ENCODE measurements around the gene HMGN4. TPM values are rescaled to one million over a fixed set of nuclear protein-coding genes. Genes with fewer than 3 reads are reported as not detected.
A peak's percentile ranks its signal among the peaks of the same experiment; 100 is the strongest.

HMGN4 gene
- total RNA-seq, 4 donors from 2014 or later: 20.1 to 58.7 (median 28.4) TPM

GRCh38 chr6:26532699-26533531 lies 5.3 kb upstream of the HMGN4 start:
- Histone ChIP-seq H3K27me3 (no peaks in the 10 kb centered on the region), H3K4me3 (peak overlapping the region; percentile 61 to 79 (median 66)), H3K4me1 (peaks cover 32 to 36% of the 10 kb centered on the region in 2 donors), H3K27ac (peak overlapping the region; percentile 68 to 85 (median 72)), H3K9me3 (no peaks in the 10 kb centered on the region), H3K36me3 (no peaks in the 10 kb centered on the region)
- in situ Hi-C loops (cut with MboI; ENCODE audit: low sequenced_read_pairs in 4 of 4) (loop anchor here in 1 of 4 donors (10.0 kb wide), 1 partner anchor 218 kb away; no protein-coding TSS in a partner anchor), intact Hi-C loops (cut with DNase I; ENCODE audit: low total_unique reads) (loop anchor here (1.0 to 10.0 kb wide), 3 partner anchors 12 to 408 kb away; a partner anchor contains a TSS)
- ATAC-seq: peak; percentile 64 to 69
- TF ChIP-seq CTCF (IDR thresholded peaks at IDR 0.05 in 4 of 5, conservative IDR thresholded peaks at IDR 0.05 in 1 of 5): no peak
- TF ChIP-seq POLR2A (IDR thresholded peaks at IDR 0.05): no peak
- peak; percentile 69 to 86 for DNase-seq

GRCh38 chr6:26533532-26533931 lies 4.6 kb upstream of the HMGN4 start:
- no peaks in the 10 kb centered on the region for H3K9me3 ChIP-seq
- no peak for ATAC-seq
- H3K36me3 ChIP-seq: no peaks in the 10 kb centered on the region
- peaks cover 32 to 36% of the 10 kb centered on the region in 2 donors for H3K4me1 ChIP-seq
- H3K4me3 ChIP-seq: peak overlapping the region; percentile 61 to 79 (median 66)
- no peak for DNase-seq
- in situ Hi-C loops (cut with MboI; ENCODE audit: low sequenced_read_pairs in 4 of 4) (loop anchor here in 1 of 4 donors (10.0 kb wide), 1 partner anchor 219 kb away; no protein-coding TSS in a partner anchor), intact Hi-C loops (cut with DNase I; ENCODE audit: low total_unique reads) (loop anchor here (10.0 kb wide), 2 partner anchors 379 to 409 kb away; a partner anchor contains a TSS)
- TF ChIP-seq CTCF (IDR thresholded peaks at IDR 0.05 in 4 of 5, conservative IDR thresholded peaks at IDR 0.05 in 1 of 5) (no peak), POLR2A (IDR thresholded peaks at IDR 0.05) (no peak)
- H3K27me3 ChIP-seq: no peaks in the 10 kb centered on the region
- H3K27ac ChIP-seq: peak overlapping the region; percentile 68 to 85 (median 72)

- intact Hi-C loops (cut with DNase I; ENCODE audit: low total_unique reads) (loop anchor here (5.0 to 10.0 kb wide), 3 partner anchors 223 to 410 kb away; a partner anchor contains a TSS), in situ Hi-C loops (cut with MboI; ENCODE audit: low sequenced_read_pairs in 4 of 4) (loop anchor here in 1 of 4 donors (10.0 kb wide), 1 partner anchor 220 kb away; no protein-coding TSS in a partner anchor)
- H3K27ac ChIP-seq: peak overlapping the region in 1 of 4 donors; percentile 22
- no peaks in the 10 kb centered on the region for H3K27me3 ChIP-seq
- DNase-seq (no peak), ATAC-seq (no peak)
- H3K4me1 ChIP-seq: peaks cover 39 to 41% of the 10 kb centered on the region in 2 donors
- H3K9me3 ChIP-seq: no peaks in the 10 kb centered on the region
- H3K36me3 ChIP-seq: no peaks in the 10 kb centered on the region
- H3K4me3 ChIP-seq: no peak overlapping the region
- TF ChIP-seq CTCF (IDR thresholded peaks at IDR 0.05 in 4 of 5, conservative IDR thresholded peaks at IDR 0.05 in 1 of 5) (no peak), POLR2A (IDR thresholded peaks at IDR 0.05) (no peak)
Observed at GRCh38 chr6:26534681-26535465, 3.3 kb upstream of the HMGN4 start.

GRCh38 chr6:26536571-26537159 lies 1.5 kb upstream of the HMGN4 start:
- no peaks in the 10 kb centered on the region for H3K36me3 ChIP-seq
- no peak for ATAC-seq
- no peak for TF ChIP-seq POLR2A (IDR thresholded peaks at IDR 0.05)
- TF ChIP-seq CTCF (IDR thresholded peaks at IDR 0.05 in 4 of 5, conservative IDR thresholded peaks at IDR 0.05 in 1 of 5): no peak
- no peaks in the 10 kb centered on the region for H3K9me3 ChIP-seq
- in situ Hi-C loops (cut with MboI; ENCODE audit: low sequenced_read_pairs in 4 of 4): loop anchor here in 1 of 4 donors (10.0 kb wide), 1 partner anchor 222 kb away; no protein-coding TSS in a partner anchor
- H3K27me3 ChIP-seq: no peaks in the 10 kb centered on the region
- peaks cover 39 to 41% of the 10 kb centered on the region in 2 donors for H3K4me1 ChIP-seq
- peak overlapping the region; percentile 89 to 95 (median 92) for H3K27ac ChIP-seq
- DNase-seq: no peak
- peak overlapping the region; percentile 75 to 89 (median 89) for H3K4me3 ChIP-seq
- intact Hi-C loops (cut with DNase I; ENCODE audit: low total_unique reads): loop anchor here (1.0 to 10.0 kb wide), 7 partner anchors 15 to 412 kb away; partner anchors contain the start of gene ABT1

Measured in gastrocnemius medialis (tissue), 4 donors.